Muscle layer of colon (tissue), 2 donors: ENCODE measurements around the gene ADAP1.
"Not testable (repeated sequence)": the region's sequence is repeated elsewhere in the genome, so short reads cannot be mapped to it uniquely, and the experiment has no call there.

Experiments used
- H3K27ac ChIP-seq: one replicate; pipeline ENCODE4 v1.7.0; 2013; ENCODE audit warnings: low read depth, mild to moderate bottlenecking, low read length, moderate library complexity
- H3K27me3 ChIP-seq, 2 donors: one replicate each; pipeline ENCODE4 v1.7.0; 2013; ENCODE audit warnings: low read length in 2 of 2, mild to moderate bottlenecking in 2 of 2; ENCODE audit not compliant: insufficient read depth in 2 of 2, control insufficient read depth in 1 of 2
- H3K36me3 ChIP-seq: one replicate; pipeline ENCODE4 v1.7.0; 2013; ENCODE audit warnings: mild to moderate bottlenecking, low read length; ENCODE audit not compliant: insufficient read depth
- H3K4me1 ChIP-seq: one replicate; pipeline ENCODE4 v1.7.0; 2013; ENCODE audit warnings: mild to moderate bottlenecking, low read length; ENCODE audit not compliant: insufficient read depth
- H3K4me3 ChIP-seq, 2 donors: one replicate each; pipeline ENCODE4 v1.7.0; 2013; ENCODE audit warnings: low read length in 2 of 2, low read depth in 1 of 2, mild to moderate bottlenecking in 1 of 2, moderate library complexity in 1 of 2
- H3K9ac ChIP-seq: one replicate; pipeline ENCODE4 v1.7.0; 2013; ENCODE audit warnings: low read length
- H3K9me3 ChIP-seq: one replicate; pipeline ENCODE4 v1.7.0; 2013; ENCODE audit warnings: mild to moderate bottlenecking, low read length
- donor health status: abdominal sarcoma.
- donor health status: Adenocarcinoma of cecum.

ADAP1 gene

DNA sequence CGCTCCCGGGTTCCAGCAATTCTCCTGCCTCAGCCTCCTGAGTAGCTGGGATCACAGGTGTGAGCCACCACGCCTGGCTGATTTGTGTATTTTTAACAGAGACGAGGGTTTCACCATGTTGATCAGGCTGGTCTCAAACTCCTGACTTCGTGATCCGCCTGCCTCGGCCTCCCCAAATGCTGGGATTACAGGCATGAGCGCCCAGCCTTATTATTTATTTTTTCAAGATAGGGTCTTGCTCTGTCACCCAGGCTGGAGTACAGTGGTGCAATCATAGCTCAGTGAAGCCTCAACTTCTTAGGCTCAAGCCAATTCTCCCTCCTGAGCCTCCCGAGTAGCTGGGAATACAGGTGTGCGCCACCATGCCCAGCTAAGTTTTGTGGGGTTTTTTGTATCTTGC lies 5.3 kb upstream of the ADAP1 start:
- H3K4me1 ChIP-seq, result peaks cover 20% of the 10 kb centered on the region
- H3K9me3 ChIP-seq, H3K27me3 ChIP-seq, H3K27ac ChIP-seq, H3K4me3 ChIP-seq, H3K9ac ChIP-seq, H3K36me3 ChIP-seq: not testable (repeated sequence)

DNA sequence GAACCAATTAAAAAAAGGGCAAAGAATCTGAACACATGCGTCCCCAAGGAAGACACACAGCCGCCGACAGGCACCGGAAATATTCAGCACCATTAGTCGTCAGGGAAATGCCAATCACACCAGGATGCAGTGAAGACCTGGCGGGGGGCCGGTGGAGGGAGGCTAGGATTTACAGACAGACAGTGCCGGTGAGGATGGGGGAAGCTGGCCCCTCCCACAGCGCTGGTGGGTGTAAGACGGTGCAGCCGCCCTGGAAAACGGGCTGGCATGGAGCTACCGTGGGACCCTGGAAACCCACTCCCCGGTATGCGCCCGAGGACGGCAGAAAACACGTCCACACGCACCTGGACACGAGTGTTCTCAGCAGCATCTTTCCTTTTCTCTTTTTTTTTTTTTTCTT lies 4.8 kb upstream of the ADAP1 start:
- H3K4me3 ChIP-seq, result no peak overlapping the region
- H3K36me3 ChIP-seq, result no peaks in the 10 kb centered on the region
- H3K9ac ChIP-seq, result no peak overlapping the region
- peaks cover 0 to 6% of the 10 kb centered on the region in 2 donors for H3K27me3 ChIP-seq
- no peak overlapping the region for H3K27ac ChIP-seq
- H3K9me3 ChIP-seq, result no peaks in the 10 kb centered on the region
- peaks cover 15% of the 10 kb centered on the region for H3K4me1 ChIP-seq

GRCh38 chr7:958221-959200 lies 4.0 kb upstream of the ADAP1 start:
- Histone ChIP-seq H3K36me3 (no peaks in the 10 kb centered on the region), H3K27me3 (peaks cover 0 to 6% of the 10 kb centered on the region in 2 donors), H3K9ac (no peak overlapping the region), H3K9me3 (no peaks in the 10 kb centered on the region), H3K27ac (no peak overlapping the region), H3K4me3 (no peak overlapping the region), H3K4me1 (peaks cover 10% of the 10 kb centered on the region)

DNA sequence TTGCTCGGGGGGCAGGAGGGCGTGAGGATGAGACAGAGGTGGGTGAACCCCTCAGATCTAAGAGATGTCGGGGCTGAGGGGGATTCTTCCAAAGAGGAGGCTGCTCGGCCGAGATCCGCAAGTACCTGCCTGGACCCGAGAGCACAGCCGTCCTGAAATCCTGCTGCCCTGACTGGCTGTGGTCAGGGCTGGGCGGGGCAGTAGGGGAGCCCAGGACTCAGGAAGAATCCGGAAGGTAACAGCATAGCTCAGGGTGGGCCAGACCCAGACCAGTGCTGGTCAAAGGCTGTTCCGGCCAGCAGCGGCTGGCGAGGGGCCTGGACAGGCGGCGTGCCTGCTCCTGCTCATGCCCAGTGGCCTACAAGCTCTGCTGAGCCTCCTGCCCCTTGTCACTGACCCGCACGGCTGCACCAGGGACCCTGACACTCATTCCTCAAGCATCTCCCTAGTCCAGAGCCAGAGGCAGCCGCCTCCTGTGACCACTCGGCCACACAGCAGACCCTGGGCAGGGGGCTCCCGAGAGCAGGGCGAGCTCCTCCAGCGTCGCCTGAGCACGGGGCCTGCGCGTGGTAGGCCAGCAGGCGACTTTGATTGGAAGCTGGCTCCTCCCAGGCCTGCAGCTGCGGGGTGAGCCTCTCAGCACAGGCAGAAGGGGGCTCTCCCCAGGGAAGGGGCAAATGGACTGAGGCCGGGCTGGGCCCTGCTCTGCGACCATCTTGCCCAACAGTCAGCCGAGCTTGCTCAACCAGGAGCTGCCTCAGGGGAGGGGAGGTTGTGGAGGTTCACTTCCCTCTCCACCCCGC lies 3.1 kb upstream of the ADAP1 start:
- Histone ChIP-seq H3K27me3 (peaks cover 0 to 6% of the 10 kb centered on the region in 2 donors), H3K9ac (no peak overlapping the region), H3K36me3 (no peaks in the 10 kb centered on the region), H3K4me3 (no peak overlapping the region), H3K4me1 (peaks cover 13% of the 10 kb centered on the region), H3K9me3 (no peaks in the 10 kb centered on the region), H3K27ac (no peak overlapping the region)

DNA sequence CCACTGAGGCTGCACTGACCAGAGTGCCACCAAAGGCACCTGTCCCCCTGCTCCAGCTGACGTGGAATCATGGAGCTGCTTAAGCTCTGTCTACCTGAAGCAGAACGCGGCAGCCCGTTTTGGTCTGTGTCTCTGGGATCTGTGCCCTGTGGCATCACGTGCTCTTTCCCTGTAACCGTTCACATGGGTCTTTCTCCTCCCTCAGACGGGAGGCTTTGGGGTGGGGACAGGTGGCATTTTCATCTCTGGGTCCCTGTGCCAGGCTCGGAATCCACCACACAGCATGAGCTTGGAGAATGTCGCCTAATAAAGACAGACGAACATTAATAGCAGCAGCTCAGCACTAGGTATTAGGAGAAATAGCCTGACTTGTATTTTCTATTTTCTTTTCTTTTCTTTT lies 1.6 kb upstream of the ADAP1 start:
- Histone ChIP-seq H3K27me3 (peaks cover 0 to 6% of the 10 kb centered on the region in 2 donors), H3K4me3 (no peak overlapping the region), H3K36me3 (no peaks in the 10 kb centered on the region), H3K9ac (no peak overlapping the region), H3K9me3 (no peaks in the 10 kb centered on the region), H3K27ac (no peak overlapping the region), H3K4me1 (peaks cover 9% of the 10 kb centered on the region)

DNA sequence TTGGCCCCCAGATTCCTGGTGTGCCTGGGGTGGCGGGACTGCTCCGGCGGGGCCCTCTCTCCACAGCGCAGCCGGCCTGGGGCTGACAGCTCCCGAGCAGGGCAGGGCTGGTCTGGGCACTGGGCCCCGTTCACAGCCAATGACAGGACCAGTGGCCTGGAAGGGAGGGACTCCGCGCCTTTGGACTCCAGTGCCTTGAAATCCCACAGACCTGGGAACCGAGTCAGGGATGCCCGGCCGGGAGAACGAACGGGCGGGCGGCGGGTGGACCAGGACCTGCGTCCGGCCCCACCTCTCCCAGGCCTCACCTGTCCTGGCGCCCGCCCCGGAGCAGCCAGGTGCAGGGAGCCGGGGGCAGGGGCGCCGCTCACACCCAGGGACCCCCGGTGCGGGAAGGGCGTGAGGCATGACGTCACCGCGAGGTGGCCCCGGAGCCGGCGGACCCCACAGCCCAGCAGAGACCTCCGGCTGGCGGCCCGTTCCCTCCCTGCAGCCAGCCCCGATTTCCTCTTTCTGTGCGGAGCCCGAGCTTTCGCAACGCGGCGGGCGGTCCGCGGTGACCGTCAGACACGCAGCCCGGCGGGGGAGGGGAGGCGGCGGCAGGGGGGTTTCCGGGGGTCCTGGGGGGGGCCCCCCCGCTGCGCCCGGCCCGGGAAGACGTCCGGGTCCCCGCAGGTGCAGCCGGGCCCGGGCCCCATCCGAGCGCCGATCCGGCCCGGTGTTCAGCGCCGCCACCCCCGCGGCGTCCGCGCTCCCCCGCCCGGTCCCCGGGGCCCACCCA lies 743 bp downstream of the ADAP1 start:
- H3K27ac ChIP-seq, result peak overlapping the region; percentile 75

GRCh38 chr7:952548-953441 lies 1.7 kb downstream of the ADAP1 start:
- Histone ChIP-seq H3K9ac (no peak overlapping the region), H3K36me3 (no peaks in the 10 kb centered on the region), H3K27ac (no peak overlapping the region), H3K9me3 (no peaks in the 10 kb centered on the region), H3K27me3 (peaks cover 0 to 5% of the 10 kb centered on the region in 2 donors), H3K4me1 (peaks cover 9% of the 10 kb centered on the region), H3K4me3 (peak overlapping the region; percentile 27 to 61)

More for the DNA sequence above, 743 bp downstream of the ADAP1 start:
- no peak overlapping the region for H3K9ac ChIP-seq
- H3K4me3 ChIP-seq, result peak overlapping the region; percentile 27 to 61
- H3K36me3 ChIP-seq, result no peaks in the 10 kb centered on the region
- peaks cover 9% of the 10 kb centered on the region for H3K4me1 ChIP-seq
- H3K9me3 ChIP-seq, result no peaks in the 10 kb centered on the region
- peaks cover 0 to 6% of the 10 kb centered on the region in 2 donors for H3K27me3 ChIP-seq

GRCh38 chr7:951881-952547 lies 2.5 kb downstream of the ADAP1 start:
- peaks cover 9% of the 10 kb centered on the region for H3K4me1 ChIP-seq
- no peak overlapping the region for H3K27ac ChIP-seq
- no peak overlapping the region for H3K4me3 ChIP-seq
- no peaks in the 10 kb centered on the region for H3K9me3 ChIP-seq
- no peak overlapping the region for H3K9ac ChIP-seq
- no peaks in the 10 kb centered on the region for H3K36me3 ChIP-seq
- H3K27me3 ChIP-seq, result no peaks in the 10 kb centered on the region

- Histone ChIP-seq H3K27ac (no peak overlapping the region), H3K4me1 (peaks cover 9% of the 10 kb centered on the region), H3K9ac (no peak overlapping the region), H3K9me3 (no peaks in the 10 kb centered on the region), H3K36me3 (no peaks in the 10 kb centered on the region), H3K4me3 (no peak overlapping the region), H3K27me3 (no peaks in the 10 kb centered on the region)
Measured at GRCh38 chr7:949021-949934, 5.2 kb downstream of the ADAP1 start.
